K562 (cell line): Measurements from ENCODE around the gene COQ8A. TPM values are rescaled to one million over a fixed set of nuclear protein-coding genes. Genes with fewer than 3 reads are reported as not detected.

Experiments
- ATAC-seq: fragments of 200-7000 bp; cut with Tn5 transposase; 3 replicates; pipeline ENCODE4 v1.9.1; 2020; ENCODE audit warnings: moderate library complexity
- BruUV-seq: library from RNA; stranded (reverse); fragments of 400-500 nt; replicated peaks from 2 replicates; lab custom pipeline; 2021; lab: Mats Ljungman, UMichigan
- CTCF ChIA-PET: fragments of 300-600 bp; formaldehyde crosslinking; extraction: SDS; loops from one replicate; lab custom pipeline; 2021; ENCODE audit warnings: low intra/inter-chr PET ratio; lab: Yijun Ruan, JAX
- POLR2A ChIA-PET: fragments of 300-600, 350-650 bp; sonication (Branson Sonifier 250); formaldehyde crosslinking; extraction: SDS; loops from one replicate; lab custom pipeline; 2021; ENCODE audit warnings: antibody characterized with exemption, inconsistent platforms; lab: Yijun Ruan, JAX
- DNase-seq, 4 experiments: peaks; one replicate each; pipeline versions ENCODE4 v3.0.0 to v3.0.0-alpha.2; 2011 to 2018; ENCODE audit warnings: low spot score in 3 of 4, mixed read lengths in 3 of 4; ENCODE audit errors: extremely low read depth in 1 of 4
- FAIRE-seq: peaks from 2 replicates; lab custom pipeline; 2011; peaks lifted over from hg19 to GRCh38; lab: Jason Lieb, UNC
- H2AFZ ChIP-seq: 2 replicates; pipeline ENCODE4 v1.6.0; 2011; ENCODE audit warnings: low read depth, low read length, control low read depth, inconsistent platforms
- H3K27ac ChIP-seq: fragments of 200-600 bp; 3 replicates; pipeline ENCODE4 v1.8.0; 2011; ENCODE audit warnings: low read depth, mild to moderate bottlenecking, control low read depth, inconsistent platforms, low read length, moderate library complexity, mixed read lengths; ENCODE audit errors: extremely low read depth
- H3K27me3 ChIP-seq, 2 experiments: fragments of 300-600 bp in 1 of 2; 2 replicates in 1 of 2; 3 replicates in 1 of 2; pipeline versions ENCODE4 v1.6.0 to v1.8.0; 2011; ENCODE audit warnings: inconsistent platforms in 2 of 2, low read length in 2 of 2, mild to moderate bottlenecking in 1 of 2, mixed read lengths in 1 of 2, moderate library complexity in 1 of 2; ENCODE audit not compliant: control insufficient read depth in 2 of 2, insufficient read depth in 2 of 2
- H3K36me3 ChIP-seq: fragments of 300-600 bp; 3 replicates; pipeline ENCODE4 v1.8.0; 2011; ENCODE audit warnings: mild to moderate bottlenecking, low read length, inconsistent platforms; ENCODE audit not compliant: control insufficient read depth, insufficient read depth
- H3K4me1 ChIP-seq, 2 experiments: fragments of 200-600 bp in 1 of 2; replicated peaks in 1 of 2; 2 replicates in 1 of 2; 3 replicates in 1 of 2; pipeline versions ENCODE4 v1.5.1 to v1.8.0; 2011; ENCODE audit warnings: inconsistent platforms in 2 of 2, low read length in 2 of 2, mild to moderate bottlenecking in 1 of 2, mixed read lengths in 1 of 2, moderate library complexity in 1 of 2; ENCODE audit not compliant: control insufficient read depth in 2 of 2, insufficient read depth in 2 of 2
- H3K4me2 ChIP-seq: 2 replicates; pipeline ENCODE4 v1.6.1; 2011; ENCODE audit warnings: low read length, control low read depth, inconsistent platforms, mixed read lengths; ENCODE audit not compliant: insufficient read depth
- H3K4me3 ChIP-seq: fragments of 200-600 bp; sonication (generic), shearing (Covaris generic); 2 replicates; pipeline ENCODE4 v1.5.1; 2016; ENCODE audit warnings: control low read depth, inconsistent platforms
- H3K79me2 ChIP-seq: fragments of 200-600 bp; 3 replicates; pipeline ENCODE4 v1.8.0; 2011; ENCODE audit warnings: low read length, inconsistent platforms; ENCODE audit not compliant: control insufficient read depth, insufficient read depth
- H3K9ac ChIP-seq, 2 experiments: 2 replicates each; pipeline versions ENCODE4 v1.6.0 to v1.6.1; 2011; ENCODE audit warnings: low read depth in 2 of 2, low read length in 2 of 2, control low read depth in 1 of 2, inconsistent platforms in 1 of 2, mild to moderate bottlenecking in 1 of 2, mixed read lengths in 1 of 2; ENCODE audit not compliant: insufficient read depth in 1 of 2
- H3K9me1 ChIP-seq: one replicate; pipeline ENCODE4 v1.6.0; 2011; ENCODE audit warnings: inconsistent platforms, mild to moderate bottlenecking, low read length, moderate library complexity; ENCODE audit not compliant: control insufficient read depth, insufficient read depth
- H3K9me3 ChIP-seq: replicated peaks from 2 replicates; pipeline ENCODE4 v1.5.1; 2011; ENCODE audit warnings: low read depth, low read length, inconsistent platforms; ENCODE audit not compliant: control insufficient read depth, insufficient read depth
- H4K20me1 ChIP-seq: replicated peaks from 2 replicates; pipeline ENCODE4 v1.6.1; 2011; ENCODE audit warnings: low read length, inconsistent platforms, mixed read lengths; ENCODE audit not compliant: control insufficient read depth, insufficient read depth
- CBFA2T3 ChIP-seq: fragments of 450-650 bp; IDR thresholded peaks from 2 replicates; pipeline ENCODE4 v1.6.1; 2017
- E2F4 ChIP-seq: sonication (generic); formaldehyde crosslinking; IDR thresholded peaks from 2 replicates; pipeline ENCODE4 v1.8.0; 2022; ENCODE audit warnings: mild to moderate bottlenecking, low read depth, missing genetic modification reagents
- ELF1 ChIP-seq: fragments of 200-800 bp; sonication (Bioruptor generic); IDR thresholded peaks from 2 replicates; pipeline ENCODE4 v1.6.1; 2016; ENCODE audit warnings: missing genetic modification characterization, missing compliant biosample characterization
- HMGN3 ChIP-seq: IDR thresholded peaks from 2 replicates; pipeline ENCODE4 v1.6.1; 2011; ENCODE audit warnings: borderline replicate concordance, low read depth, mild to moderate bottlenecking, mixed read lengths, low read length; ENCODE audit not compliant: insufficient read length; ENCODE audit errors: extremely low read depth
- POLR2AphosphoS5 ChIP-seq: IDR thresholded peaks from 2 replicates; pipeline ENCODE4 v1.6.1; 2011; ENCODE audit warnings: mild to moderate bottlenecking, low read depth, low read length, moderate library complexity; ENCODE audit not compliant: control insufficient read depth, insufficient read depth
- POLR2G ChIP-seq: fragments of 200-400 bp; formaldehyde crosslinking; IDR thresholded peaks from 2 replicates; pipeline ENCODE4 v1.6.1; 2017; ENCODE audit warnings: low read depth, mild to moderate bottlenecking, antibody characterized with exemption, low read length, moderate library complexity
- RBBP5 ChIP-seq: fragments of 200-600 bp; sonication (generic); IDR thresholded peaks from 2 replicates; pipeline ENCODE4 v1.6.1; 2012; ENCODE audit warnings: borderline replicate concordance, mild to moderate bottlenecking, low read length, control low read depth, inconsistent platforms; ENCODE audit not compliant: insufficient read depth, poor library complexity, severe bottlenecking
- RBM22 ChIP-seq: fragments of 200-400 bp; formaldehyde crosslinking; IDR thresholded peaks from 2 replicates; pipeline ENCODE4 v1.6.1; 2018; ENCODE audit warnings: low read length, low read depth; ENCODE audit not compliant: poor library complexity, severe bottlenecking
- ZBED1 ChIP-seq: IDR thresholded peaks from 2 replicates; pipeline ENCODE4 v1.6.1; 2014
- ZBTB33 ChIP-seq: sonication (generic); formaldehyde crosslinking; IDR thresholded peaks from 2 replicates; pipeline ENCODE4 v1.8.1; 2023; ENCODE audit warnings: mild to moderate bottlenecking, missing genetic modification reagents
- ZNF12 ChIP-seq: sonication (generic); formaldehyde crosslinking; IDR thresholded peaks from 2 replicates; pipeline ENCODE4 v1.4.0; 2020; ENCODE audit warnings: mild to moderate bottlenecking, missing genetic modification reagents
- WGBS: fragments of 100-300 bp; shearing (Covaris generic); methylation state at CpG from one replicate; pipeline ENCODE4 v1.1.6; 2016; ENCODE audit warnings: low coverage, mixed read lengths; ENCODE audit not compliant: insufficient coverage; ENCODE audit errors: missing lambda C conversion rate; 5-methylcytosine and 5-hydroxymethylcytosine counted together
- in situ Hi-C: fragments of 300-500 bp; cut with MboI; formaldehyde crosslinking; loops from 4 replicates; pipeline ENCODE4 v1.15.0; 2018; ENCODE audit warnings: inconsistent platforms, mixed read lengths
- intact Hi-C: fragments of 100-400 bp; cut with micrococcal nuclease; formaldehyde crosslinking; loops from 2 replicates; pipeline ENCODE4 v1.14.2; 2022
- polyA plus RNA-seq, 8 experiments: library from polyadenylated mRNA; depleted of rRNA in 4 of 8; stranded (reverse) in 5 of 8; unstranded in 3 of 8; fragments of >200 nt; fragmentation: Nextera tagmentation in 2 of 8; fragmentation: Illumina TruSeq in 1 of 8; extraction: Ambion mirVana in 2 of 8; extraction: Trizol in 1 of 8; gene quantifications; 2 replicates each; pipeline versions ENCODE4 v1.2.1 to v1.2.3, GENCODE V29; 2011 to 2014; ENCODE audit warnings: inconsistent platforms in 1 of 8, missing spikeins in 1 of 8
- total RNA-seq, 7 experiments: library from RNA; depleted of rRNA in 6 of 7; stranded (reverse); fragments of >200 nt in 6 of 7; fragmentation: Illumina TruSeq in 2 of 7; extraction: Trizol in 2 of 7; gene quantifications; 2 replicates each; pipeline versions ENCODE4 v1.2.1 to v1.2.3, GENCODE V29; 2011 to 2021; ENCODE audit warnings: low replicate concordance in 1 of 7

Gene COQ8A
- total and polyA plus RNA-seq, 9 of the 15 experiments (the other 6 are each of a cell fraction or from before 2014, with no cell fraction given): 2.6 to 54.3 (median 32.4) TPM

GRCh38 chr1:226985839-226986463 lies 45.9 kb downstream of the COQ8A start (continued):
- TF ChIP-seq POLR2AphosphoS5 (0 out of 2 replicates have a peak, but pooled peaks have one; percentile 12), ELF1 (tag) (no peak), RBBP5 (no peak), ZNF12 (no peak), HMGN3 (peak; percentile 47)

DNA sequence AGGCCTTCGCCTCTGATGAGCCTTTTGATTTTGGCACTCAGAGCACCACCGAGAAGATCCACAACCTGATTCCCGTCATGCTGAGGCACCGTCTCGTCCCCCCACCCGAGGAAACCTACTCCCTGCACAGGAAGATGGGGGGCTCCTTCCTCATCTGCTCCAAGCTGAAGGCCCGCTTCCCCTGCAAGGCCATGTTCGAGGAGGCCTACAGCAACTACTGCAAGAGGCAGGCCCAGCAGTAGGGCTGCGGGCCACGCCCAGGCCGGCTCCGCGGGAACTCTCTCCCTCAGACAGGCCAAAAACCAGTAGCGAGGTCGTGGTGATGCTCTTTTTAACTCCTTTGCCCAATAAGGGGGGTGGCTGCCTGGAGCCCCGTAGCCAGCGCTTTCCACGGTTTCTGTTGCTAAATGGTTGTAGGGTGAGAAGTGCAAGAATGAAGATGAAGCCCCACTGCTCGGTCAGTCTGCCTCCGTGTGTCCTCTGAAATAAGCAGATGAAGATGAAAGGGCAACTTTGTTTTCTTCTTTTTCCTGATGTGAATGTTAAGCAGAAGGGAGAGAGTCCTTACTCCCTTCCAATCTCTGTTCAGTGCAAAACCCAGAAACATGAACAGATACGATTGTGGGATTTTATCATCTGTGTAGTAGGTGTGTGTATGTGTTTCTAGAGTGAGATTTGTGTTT lies 46.5 kb downstream of the COQ8A start:
- H3K27ac ChIP-seq: no peak overlapping the region
- no TSS peak for BruUV-seq
- no peak overlapping the region for H2AFZ ChIP-seq
- peaks cover 22 to 52% of the 10 kb centered on the region in 2 experiments for H3K4me1 ChIP-seq
- no peak for ATAC-seq
- no peaks in the 10 kb centered on the region for H3K27me3 ChIP-seq
- ChIA-PET POLR2A (interaction anchor here (1.4 kb wide), 1 partner anchor 10 kb away, joined by 5 read pairs; no protein-coding TSS in a partner anchor), CTCF (no interaction called here)
- no peak overlapping the region for H3K4me3 ChIP-seq
- no peak for DNase-seq
- H4K20me1 ChIP-seq: no peaks in the 10 kb centered on the region
- H3K4me2 ChIP-seq: no peak overlapping the region
- in situ Hi-C loops: no loop called here
- H3K9me3 ChIP-seq: no peaks in the 10 kb centered on the region
- H3K36me3 ChIP-seq: peaks cover 54% of the 10 kb centered on the region
- TF ChIP-seq E2F4 (CRISPR knock-in tag) (no peak), ZBED1 (0 out of 2 replicates have a peak, but pooled peaks have one; percentile 43), CBFA2T3 (no peak), ZBTB33 (peak; percentile 42), POLR2G (peak; percentile 23; the same call in 1 of the 2 replicates), RBM22 (peak; percentile 24)
- 0 out of 4 replicates have a peak overlapping the region, but pooled peaks of 1 of the 2 experiments have one; percentile 9 for H3K9ac ChIP-seq
- intact Hi-C loops: no loop called here
- FAIRE-seq: peak; percentile 15
- WGBS: 83% methylated on average over 21 of the region's 21 CpGs
- no peaks in the 10 kb centered on the region for H3K79me2 ChIP-seq
- no peaks in the 10 kb centered on the region for H3K9me1 ChIP-seq
